Upper lobe of left lung (tissue), 6 donors: ENCODE measurements around the gene KLHL29. TPM values are rescaled to one million over a fixed set of nuclear protein-coding genes. Genes with fewer than 3 reads are reported as not detected.
"Not testable (repeated sequence)": the region's sequence is repeated elsewhere in the genome, so short reads cannot be mapped to it uniquely, and the experiment has no call there.

Experiments used
- ATAC-seq, 2 donors: fragments of 200-7000 bp; cut with Tn5 transposase; one replicate each; pipeline ENCODE4 v1.9.1; 2022; ENCODE audit warnings: mild to moderate bottlenecking in 2 of 2, moderate library complexity in 2 of 2; ENCODE audit not compliant: low FRiP score in 2 of 2
- DNase-seq, 2 donors: peaks; one replicate each; pipeline ENCODE4 v3.0.0-alpha.2; 2019 to 2020
- H3K27ac ChIP-seq, 4 donors: fragments of 200-600 bp; sonication (generic); one replicate each; pipeline ENCODE4 v1.5.1; 2016 to 2019
- H3K27me3 ChIP-seq, 4 donors: fragments of 200-600 bp; sonication (generic); one replicate each; pipeline ENCODE4 v1.5.1; 2017 to 2019
- H3K36me3 ChIP-seq, 4 donors: fragments of 200-600 bp; sonication (generic); one replicate each; pipeline ENCODE4 v1.5.1; 2016 to 2019
- H3K4me1 ChIP-seq, 4 donors: fragments of 200-600 bp; sonication (generic); one replicate each; pipeline ENCODE4 v1.5.1; 2018 to 2019
- H3K4me3 ChIP-seq, 4 donors: fragments of 200-600 bp; sonication (generic); one replicate each; pipeline ENCODE4 v1.5.1; 2017 to 2019; ENCODE audit warnings: mild to moderate bottlenecking in 2 of 4, moderate library complexity in 1 of 4
- H3K9me3 ChIP-seq, 4 donors: fragments of 200-600 bp; sonication (generic); one replicate each; pipeline ENCODE4 v1.5.1; 2018 to 2019
- EP300 ChIP-seq, 4 donors: sonication (generic); formaldehyde crosslinking; IDR thresholded peaks; one replicate each; pipeline ENCODE4 v1.5.1; 2017; ENCODE audit warnings: antibody characterized with exemption in 4 of 4, control low read depth in 2 of 4
- POLR2A ChIP-seq, 4 donors: fragments of 450-650 bp; IDR thresholded peaks; one replicate each; pipeline ENCODE4 v1.5.1; 2016 to 2017; ENCODE audit warnings: antibody characterized with exemption in 4 of 4, mild to moderate bottlenecking in 2 of 4
- POLR2AphosphoS5 ChIP-seq, 2 donors: sonication (generic); formaldehyde crosslinking; IDR thresholded peaks; one replicate each; pipeline ENCODE4 v1.5.1; 2017; ENCODE audit warnings: antibody characterized with exemption in 2 of 2
- WGBS, 2 donors: methylation state at CpG; one replicate each; pipeline ENCODE4 v1.1.5; 2017 to 2018; 5-methylcytosine and 5-hydroxymethylcytosine counted together
- total RNA-seq, 6 donors: library from RNA; depleted of rRNA in 4 of 6; stranded (reverse); fragments of >200 nt in 4 of 6; gene quantifications; one replicate each; pipeline versions ENCODE4 v1.1.0 to v1.2.1, GENCODE V29; 2016 to 2021
- TF ChIP-seq, protein P1 (sequence below), 6 experiments: fragments of 450-650 bp in 4 of 6; fragments of 200-600 bp in 2 of 6; sonication (generic) in 2 of 6; IDR thresholded peaks; one replicate each; pipeline ENCODE4 v1.5.1; 2016 to 2019; ENCODE audit warnings: antibody characterized with exemption in 6 of 6
- donor health status: DM: no; HTN: no; CAD: no; lungs with moderate emphysema.
- donor health status: DM: no; HTN: yes; CAD: no; lungs with severe emphysema.

KLHL29 gene
- total RNA-seq, 6 donors from 2014 or later, result 8.6 to 34.4 (median 18.2) TPM

DNA sequence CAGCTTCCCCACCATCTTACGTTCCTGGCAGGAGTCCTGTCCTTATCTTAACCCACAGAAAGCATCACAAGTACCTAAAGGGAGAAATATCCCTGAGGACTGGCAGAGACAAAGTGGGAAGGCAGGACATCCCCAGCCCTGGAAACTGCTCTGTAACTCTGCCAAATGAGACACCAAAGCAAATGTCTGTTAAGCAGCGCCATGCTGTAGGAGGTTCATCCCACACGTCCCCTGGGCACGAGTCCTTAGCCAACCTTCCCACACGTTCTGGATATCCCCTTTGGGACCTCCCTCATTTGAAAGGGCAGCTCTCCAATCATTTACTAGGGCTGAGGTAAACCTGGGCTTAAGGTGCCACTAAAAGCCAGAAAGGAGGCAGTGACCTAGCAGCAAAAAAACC is 334.7 kb downstream of the KLHL29 start:
- H3K9me3 ChIP-seq, result peaks cover 0 to 7% (median 0%) of the 10 kb centered on the region in 4 donors
- ATAC-seq (no peak), DNase-seq (no peak)
- no peaks in the 10 kb centered on the region for H3K36me3 ChIP-seq
- TF ChIP-seq POLR2A (IDR thresholded peaks at IDR 0.05) (no peak), EP300 (IDR thresholded peaks at IDR 0.05) (no peak), POLR2AphosphoS5 (IDR thresholded peaks at IDR 0.05) (no peak)
- TF ChIP-seq, protein P1, sequence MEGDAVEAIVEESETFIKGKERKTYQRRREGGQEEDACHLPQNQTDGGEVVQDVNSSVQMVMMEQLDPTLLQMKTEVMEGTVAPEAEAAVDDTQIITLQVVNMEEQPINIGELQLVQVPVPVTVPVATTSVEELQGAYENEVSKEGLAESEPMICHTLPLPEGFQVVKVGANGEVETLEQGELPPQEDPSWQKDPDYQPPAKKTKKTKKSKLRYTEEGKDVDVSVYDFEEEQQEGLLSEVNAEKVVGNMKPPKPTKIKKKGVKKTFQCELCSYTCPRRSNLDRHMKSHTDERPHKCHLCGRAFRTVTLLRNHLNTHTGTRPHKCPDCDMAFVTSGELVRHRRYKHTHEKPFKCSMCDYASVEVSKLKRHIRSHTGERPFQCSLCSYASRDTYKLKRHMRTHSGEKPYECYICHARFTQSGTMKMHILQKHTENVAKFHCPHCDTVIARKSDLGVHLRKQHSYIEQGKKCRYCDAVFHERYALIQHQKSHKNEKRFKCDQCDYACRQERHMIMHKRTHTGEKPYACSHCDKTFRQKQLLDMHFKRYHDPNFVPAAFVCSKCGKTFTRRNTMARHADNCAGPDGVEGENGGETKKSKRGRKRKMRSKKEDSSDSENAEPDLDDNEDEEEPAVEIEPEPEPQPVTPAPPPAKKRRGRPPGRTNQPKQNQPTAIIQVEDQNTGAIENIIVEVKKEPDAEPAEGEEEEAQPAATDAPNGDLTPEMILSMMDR (IDR thresholded peaks at IDR 0.05), result no peak
- no peak overlapping the region for H3K27ac ChIP-seq
- WGBS, 2 donors, result 90 to 91% methylated on average over 5 of the region's 5 CpGs
- no peak overlapping the region for H3K4me3 ChIP-seq
- peaks cover 0 to 8% (median 4%) of the 10 kb centered on the region in 4 donors for H3K4me1 ChIP-seq
- no peaks in the 10 kb centered on the region for H3K27me3 ChIP-seq

DNA sequence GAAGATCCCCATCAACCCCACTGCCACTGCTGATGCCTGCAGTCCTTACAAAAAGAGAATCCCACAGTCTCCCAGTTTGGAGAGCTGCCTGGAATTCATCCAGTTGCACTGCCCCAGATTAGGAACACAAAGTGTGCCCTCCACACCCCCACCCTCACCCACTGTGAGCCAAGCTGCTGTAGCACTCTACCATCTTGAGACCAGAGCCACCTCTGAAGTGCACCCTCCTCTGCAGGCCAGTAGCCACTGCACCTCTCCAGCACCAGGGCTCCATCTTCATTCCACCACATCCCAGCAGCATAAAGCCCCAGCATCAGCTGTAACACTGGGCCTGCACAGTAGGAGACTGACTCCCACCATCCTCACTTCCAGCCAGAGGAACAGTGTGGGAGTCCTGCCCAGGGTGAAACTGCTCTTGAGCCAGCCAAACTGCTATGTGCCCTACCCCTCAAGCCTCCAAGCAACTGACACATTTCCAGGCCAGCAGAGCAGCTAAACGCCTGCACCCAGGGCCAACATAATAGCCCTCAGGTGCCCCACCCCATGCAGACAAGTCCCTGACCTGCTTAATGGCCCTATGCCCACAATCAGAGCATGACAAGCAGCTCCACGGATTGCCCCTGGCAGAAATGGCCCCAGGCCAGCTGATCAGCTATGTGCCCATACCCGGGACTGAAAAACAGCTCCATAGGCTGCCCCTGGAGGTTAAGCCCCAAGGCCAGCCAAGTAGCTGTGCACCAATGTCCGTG is 335.9 kb downstream of the KLHL29 start:
- ATAC-seq, result peak in 1 of 2 donors; percentile 60
- no peak overlapping the region for H3K4me3 ChIP-seq
- peaks cover 0 to 7% (median 0%) of the 10 kb centered on the region in 4 donors for H3K9me3 ChIP-seq
- H3K27me3 ChIP-seq, result no peaks in the 10 kb centered on the region
- H3K36me3 ChIP-seq, result peaks cover 0 to 3% (median 1%) of the 10 kb centered on the region in 4 donors
- TF ChIP-seq POLR2AphosphoS5 (IDR thresholded peaks at IDR 0.05), result no peak
- TF ChIP-seq POLR2A (IDR thresholded peaks at IDR 0.05), result no peak
- TF ChIP-seq, protein P1 (IDR thresholded peaks at IDR 0.05), result no peak
- WGBS, 2 donors, result 60 to 63% methylated on average over 2 to 3 of the region's 4 CpGs
- DNase-seq, result no peak
- H3K4me1 ChIP-seq, result peaks cover 0 to 8% (median 4%) of the 10 kb centered on the region in 4 donors
- no peak overlapping the region for H3K27ac ChIP-seq

DNA sequence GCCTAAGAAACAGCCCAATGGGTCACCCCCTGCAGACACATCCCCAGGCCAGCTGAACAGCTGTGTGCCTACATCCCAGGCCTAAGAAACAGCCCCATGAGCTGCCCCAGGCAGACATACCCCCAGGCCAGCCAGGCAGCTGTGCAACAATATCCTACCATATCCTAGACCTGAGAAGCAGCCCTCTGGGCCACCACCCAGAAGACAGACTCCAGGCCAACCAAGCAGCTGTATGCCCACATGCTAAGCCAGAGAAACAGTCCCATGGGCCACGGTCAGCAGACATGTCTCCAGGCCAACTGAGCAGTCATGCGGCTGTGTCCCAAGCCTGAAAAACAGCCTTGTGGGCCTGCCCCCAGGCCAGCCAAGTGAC is 336.5 kb downstream of the KLHL29 start:
- TF ChIP-seq POLR2A (IDR thresholded peaks at IDR 0.05) (no peak), EP300 (IDR thresholded peaks at IDR 0.05) (no peak), POLR2AphosphoS5 (IDR thresholded peaks at IDR 0.05) (no peak)
- TF ChIP-seq, protein P1 (IDR thresholded peaks at IDR 0.05), result no peak
- Histone ChIP-seq H3K27me3 (no peaks in the 10 kb centered on the region), H3K36me3 (peaks cover 0 to 6% (median 1%) of the 10 kb centered on the region in 4 donors), H3K27ac (no peak overlapping the region), H3K4me3 (no peak overlapping the region), H3K4me1 (peaks cover 0 to 8% (median 4%) of the 10 kb centered on the region in 4 donors), H3K9me3 (peaks cover 0 to 7% (median 0%) of the 10 kb centered on the region in 4 donors)
- no peak for DNase-seq
- ATAC-seq, result peak in 1 of 2 donors; percentile 13
- WGBS, 2 donors, result 100% methylated on average over 2 of the region's 2 CpGs; no CpG with 5 or more reads in 1 of the 2 donors

DNA sequence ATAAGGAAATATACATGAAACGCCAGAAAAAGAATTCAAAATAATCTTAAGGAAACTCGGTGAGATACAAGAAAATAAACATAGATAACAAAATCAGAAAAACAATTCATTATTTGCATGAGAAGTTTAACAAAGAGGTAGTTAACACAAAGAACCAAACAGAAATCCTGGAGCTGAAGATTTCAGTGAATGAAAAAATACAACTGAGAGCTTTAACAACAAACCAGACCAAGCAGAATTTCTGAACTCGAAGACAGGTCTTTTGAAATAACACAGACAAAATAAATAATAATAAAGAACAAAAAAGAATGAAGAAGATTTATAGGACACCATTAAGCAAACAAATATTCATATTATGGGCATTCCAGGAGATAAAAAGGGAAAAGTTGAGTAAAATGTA is 337.3 kb downstream of the KLHL29 start:
- WGBS, 2 donors, result 97 to 99% methylated on average over 3 of the region's 3 CpGs
- no peak for DNase-seq
- TF ChIP-seq, protein P1 (IDR thresholded peaks at IDR 0.05), result no peak
- TF ChIP-seq POLR2AphosphoS5 (IDR thresholded peaks at IDR 0.05) (no peak), POLR2A (IDR thresholded peaks at IDR 0.05) (no peak), EP300 (IDR thresholded peaks at IDR 0.05) (no peak)
- no peak for ATAC-seq
- Histone ChIP-seq H3K27me3 (no peaks in the 10 kb centered on the region), H3K4me1 (peaks cover 0 to 8% (median 4%) of the 10 kb centered on the region in 4 donors), H3K4me3 (no peak overlapping the region), H3K36me3 (peaks cover 0 to 7% (median 1%) of the 10 kb centered on the region in 4 donors), H3K9me3 (peaks cover 0 to 7% (median 0%) of the 10 kb centered on the region in 4 donors), H3K27ac (no peak overlapping the region)

DNA sequence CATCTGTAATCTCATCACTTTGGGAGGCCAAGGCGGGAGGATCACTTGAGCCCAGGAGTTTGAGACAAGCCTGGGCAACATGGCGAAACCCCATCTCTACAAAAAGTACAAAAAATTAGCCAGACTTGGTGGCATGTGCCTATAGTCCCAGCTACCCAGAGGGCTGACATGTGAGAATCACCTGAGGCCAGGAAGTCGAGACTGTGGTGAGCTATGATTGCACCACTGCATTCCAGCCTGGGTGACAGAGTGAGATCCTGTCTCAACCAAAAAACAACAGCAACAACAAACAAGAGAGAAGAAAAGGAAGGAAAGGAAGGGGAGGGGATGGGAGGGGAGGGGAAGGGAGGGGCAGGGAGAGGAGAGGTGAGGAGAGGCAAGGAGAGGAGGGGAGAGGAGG is 338.1 kb downstream of the KLHL29 start:
- not testable (repeated sequence) for H3K27me3 ChIP-seq, H3K4me3 ChIP-seq, DNase-seq, H3K36me3 ChIP-seq, H3K9me3 ChIP-seq, H3K27ac ChIP-seq, ATAC-seq, H3K4me1 ChIP-seq
- WGBS, 2 donors, result 94 to 96% methylated on average over 3 of the region's 3 CpGs
